Measurements from ENCODE around the gene NTM.

NTM gene

GRCh38 chr11:131885431-131885830 lies 515.0 kb downstream of the NTM start:
- no peak for TF ChIP-seq CTCF (IDR thresholded peaks at IDR 0.05; ENCODE audit: low read depth, low read length)
- H3K4me3 ChIP-seq (replicated peaks in 1 of 2; ENCODE audit: low read depth in 2 of 2, low read length in 2 of 2), result no peak overlapping the region
- no peak for DNase-seq (ENCODE audit: low read depth in 2 of 2)

- TF ChIP-seq CTCF (IDR thresholded peaks at IDR 0.05; ENCODE audit: low read depth, low read length), result no peak
- DNase-seq (ENCODE audit: low read depth in 2 of 2), result no peak
- no peak overlapping the region for H3K4me3 ChIP-seq (replicated peaks in 1 of 2; ENCODE audit: low read depth in 2 of 2, low read length in 2 of 2)
Observed at GRCh38 chr11:131886201-131886600, 515.8 kb downstream of the NTM start.

DNA sequence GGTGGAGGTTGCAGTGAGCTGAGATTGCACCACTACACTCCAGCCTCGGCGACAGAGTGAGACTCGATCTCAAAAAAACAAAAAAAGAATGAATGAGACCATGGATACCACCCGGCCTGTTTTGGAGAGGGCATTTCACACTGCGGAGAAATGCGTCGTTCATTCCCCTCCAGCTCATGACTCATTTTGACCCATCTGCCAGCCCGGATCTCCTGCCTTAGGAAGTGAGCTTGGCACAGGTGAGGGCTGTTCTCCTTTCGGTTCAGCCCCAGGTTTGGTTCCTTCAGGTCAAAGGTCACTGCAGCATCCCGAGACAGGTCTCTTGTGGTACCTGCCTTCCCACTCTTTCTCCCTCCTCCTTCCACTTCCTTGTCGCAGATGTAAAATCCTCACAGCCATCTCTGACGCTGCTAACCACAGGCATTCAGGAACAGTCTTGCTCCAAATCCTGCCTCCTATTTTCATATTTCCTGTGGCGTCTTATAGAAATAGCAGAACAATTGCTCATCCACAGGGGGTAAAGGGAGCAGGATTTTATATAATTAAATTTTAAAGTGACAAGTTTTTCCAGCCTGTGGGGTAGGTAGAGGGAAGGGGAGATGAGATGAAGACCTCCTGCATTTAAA lies 517.9 kb downstream of the NTM start:
- peak; percentile 91 to 98 for DNase-seq (ENCODE audit: low read depth in 2 of 2)
- no peak for TF ChIP-seq CTCF (IDR thresholded peaks at IDR 0.05; ENCODE audit: low read depth, low read length)

DNA sequence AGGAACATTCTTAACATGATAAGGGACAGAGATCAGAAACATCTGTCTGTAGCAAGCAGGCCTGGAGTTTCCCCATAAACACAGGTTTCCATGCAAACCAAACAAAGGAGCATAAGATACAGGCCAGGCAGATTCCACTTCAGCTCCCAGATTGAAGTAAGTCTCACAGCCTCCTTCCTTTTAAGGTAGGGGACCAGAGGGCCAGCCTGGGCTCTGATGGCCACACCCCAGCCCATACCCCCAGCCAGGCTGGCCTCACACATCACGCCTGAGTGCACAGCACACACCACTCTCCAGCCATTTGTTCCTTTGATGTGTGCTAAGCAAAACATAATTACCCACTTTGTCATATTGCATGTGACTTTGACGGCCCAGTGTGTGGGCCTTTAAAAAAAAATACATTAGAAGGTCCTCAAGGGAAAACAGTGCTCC lies 518.7 kb downstream of the NTM start:
- peak; percentile 86 to 94 for DNase-seq (ENCODE audit: low read depth in 2 of 2)
- TF ChIP-seq CTCF (IDR thresholded peaks at IDR 0.05; ENCODE audit: low read depth, low read length), result no peak
- H3K4me3 ChIP-seq (replicated peaks in 1 of 2; ENCODE audit: low read depth in 2 of 2, low read length in 2 of 2), result no peak overlapping the region

More for the DNA sequence above, 517.9 kb downstream of the NTM start:
- H3K4me3 ChIP-seq (replicated peaks in 1 of 2; ENCODE audit: low read depth in 2 of 2, low read length in 2 of 2), result no peak overlapping the region

GRCh38 chr11:131889760-131890581 lies 519.6 kb downstream of the NTM start:
- DNase-seq (ENCODE audit: low read depth in 2 of 2), result peak in 1 of 2 donors; percentile 25
- H3K4me3 ChIP-seq (replicated peaks in 1 of 2; ENCODE audit: low read depth in 2 of 2, low read length in 2 of 2), result no peak overlapping the region
- TF ChIP-seq CTCF (IDR thresholded peaks at IDR 0.05; ENCODE audit: low read depth, low read length), result no peak

DNA sequence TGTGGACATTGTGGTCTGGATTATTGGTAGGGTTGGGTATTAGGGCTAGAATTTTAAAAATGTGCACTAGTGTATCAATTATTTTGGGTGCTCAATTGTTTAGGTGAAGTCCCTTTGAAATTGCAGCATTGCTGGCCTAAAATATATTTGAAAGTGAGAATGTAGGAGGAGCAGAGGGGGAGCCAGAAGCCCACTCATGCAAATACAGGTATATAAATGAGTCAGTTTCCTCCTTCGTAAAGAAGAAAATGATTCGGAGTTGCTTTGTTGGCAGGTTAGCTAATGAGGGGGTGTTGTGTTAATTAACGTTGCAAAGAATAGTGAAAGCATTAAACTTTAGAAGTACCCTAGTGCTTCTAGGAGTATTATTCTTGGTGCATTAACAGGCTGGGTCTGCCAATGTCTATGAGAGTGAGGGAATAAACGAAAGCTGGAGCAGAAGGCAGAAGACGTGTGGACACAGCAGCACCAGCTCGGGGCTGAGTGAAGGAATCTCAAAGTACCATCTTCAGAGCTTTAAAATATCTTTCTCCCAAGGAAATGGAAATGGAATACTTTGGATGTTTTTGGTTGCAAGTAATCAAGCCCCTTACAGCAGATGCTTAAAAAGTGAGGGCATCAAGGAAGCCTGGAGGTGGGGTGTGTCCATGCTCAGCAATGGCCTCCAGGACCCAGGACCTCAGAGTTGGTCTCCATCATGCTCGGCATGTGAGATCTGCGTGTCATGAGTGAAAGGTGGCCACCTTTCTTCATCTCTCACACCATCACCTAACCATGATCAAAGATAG lies 522.9 kb downstream of the NTM start:
- DNase-seq (ENCODE audit: low read depth in 2 of 2), result no peak
- H3K4me3 ChIP-seq (replicated peaks in 1 of 2; ENCODE audit: low read depth in 2 of 2, low read length in 2 of 2), result no peak overlapping the region
- TF ChIP-seq CTCF (IDR thresholded peaks at IDR 0.05; ENCODE audit: low read depth, low read length), result no peak
